ENCODE measurements around the gene CD93.

Gene CD93, protein sequence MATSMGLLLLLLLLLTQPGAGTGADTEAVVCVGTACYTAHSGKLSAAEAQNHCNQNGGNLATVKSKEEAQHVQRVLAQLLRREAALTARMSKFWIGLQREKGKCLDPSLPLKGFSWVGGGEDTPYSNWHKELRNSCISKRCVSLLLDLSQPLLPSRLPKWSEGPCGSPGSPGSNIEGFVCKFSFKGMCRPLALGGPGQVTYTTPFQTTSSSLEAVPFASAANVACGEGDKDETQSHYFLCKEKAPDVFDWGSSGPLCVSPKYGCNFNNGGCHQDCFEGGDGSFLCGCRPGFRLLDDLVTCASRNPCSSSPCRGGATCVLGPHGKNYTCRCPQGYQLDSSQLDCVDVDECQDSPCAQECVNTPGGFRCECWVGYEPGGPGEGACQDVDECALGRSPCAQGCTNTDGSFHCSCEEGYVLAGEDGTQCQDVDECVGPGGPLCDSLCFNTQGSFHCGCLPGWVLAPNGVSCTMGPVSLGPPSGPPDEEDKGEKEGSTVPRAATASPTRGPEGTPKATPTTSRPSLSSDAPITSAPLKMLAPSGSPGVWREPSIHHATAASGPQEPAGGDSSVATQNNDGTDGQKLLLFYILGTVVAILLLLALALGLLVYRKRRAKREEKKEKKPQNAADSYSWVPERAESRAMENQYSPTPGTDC

DNA sequence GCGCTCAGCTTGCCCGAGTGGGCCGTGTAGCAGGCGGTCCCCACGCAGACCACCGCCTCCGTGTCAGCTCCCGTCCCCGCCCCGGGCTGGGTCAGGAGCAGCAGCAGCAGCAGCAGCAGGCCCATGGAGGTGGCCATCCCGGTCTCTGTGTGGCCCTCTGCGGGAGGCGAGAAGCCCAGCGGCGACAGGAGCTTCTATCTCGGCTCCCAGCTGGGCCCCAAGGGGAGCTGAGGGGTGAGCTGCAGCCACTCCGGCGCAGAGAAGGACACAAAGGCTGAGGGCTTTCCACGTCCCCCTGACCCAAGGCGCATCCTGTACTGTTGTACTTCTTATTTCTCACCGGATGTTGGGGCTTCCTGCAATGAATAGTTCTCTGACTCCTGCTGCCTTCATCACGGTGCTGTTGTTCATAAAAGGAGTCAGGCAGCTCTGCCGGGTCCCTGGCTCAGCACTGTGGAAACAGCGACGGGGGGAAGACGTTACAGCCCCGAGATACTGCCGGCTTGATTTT is at the start of gene CD93:
Gene CD93, minus strand, starts transcription at position 269 of the 511 bp plus-strand sequence. Its CDS starts 132 bp downstream, at position 137.
- no peak for DNase-seq

DNA sequence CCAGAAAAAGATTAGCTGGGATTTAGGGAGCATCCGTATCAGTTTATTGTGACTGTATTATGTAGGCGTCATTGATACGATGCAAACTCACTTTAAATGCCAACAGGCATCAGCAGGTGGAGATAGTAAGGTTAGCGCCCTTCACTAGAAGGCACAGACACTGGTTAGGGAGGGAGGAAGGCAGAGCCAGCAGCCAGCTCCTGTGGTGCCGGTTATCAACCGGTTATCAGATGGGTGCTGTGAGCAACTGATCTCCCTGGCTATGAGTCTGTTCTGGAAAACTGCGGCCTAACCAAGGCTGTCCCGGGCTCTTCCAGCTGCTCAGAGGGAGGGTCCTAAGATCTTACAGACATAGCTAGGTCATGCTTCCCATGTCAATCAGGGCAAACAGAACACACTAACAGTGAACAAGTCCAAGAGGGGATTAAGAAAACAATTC is 47.5 kb upstream of the CD93 start:
- no peak for DNase-seq

DNA sequence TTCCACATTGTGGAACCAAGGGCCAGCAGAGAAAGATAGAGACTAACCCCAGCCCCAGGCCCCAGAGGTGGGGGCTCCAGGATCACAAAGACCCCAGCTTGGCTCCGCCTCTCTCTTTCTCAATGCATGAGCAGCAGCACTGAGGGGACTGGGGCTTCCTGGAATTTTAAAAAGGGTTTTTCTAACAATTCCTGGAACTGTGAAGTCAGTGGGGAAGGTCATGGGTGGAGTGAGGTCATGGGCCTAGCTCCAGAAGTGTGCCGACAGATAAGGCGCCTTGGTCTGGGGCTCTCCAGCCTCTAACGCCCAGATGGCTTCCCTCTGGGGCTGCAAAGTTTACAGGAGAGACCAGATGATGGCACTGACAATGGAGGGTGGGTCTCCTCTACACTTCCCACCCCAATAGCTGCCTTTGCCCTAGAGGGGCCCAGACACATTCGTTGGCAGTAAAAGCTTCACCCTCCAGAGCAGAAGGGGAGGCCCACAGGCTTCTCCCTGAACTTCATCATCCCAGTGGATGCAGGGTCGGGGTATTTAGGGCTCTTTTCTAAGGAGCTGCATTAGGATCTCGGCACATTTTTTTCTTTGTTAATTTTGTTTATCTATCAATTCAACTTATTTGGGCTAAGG is 46.9 kb upstream of the CD93 start:
- DNase-seq = peak; percentile 77

DNA sequence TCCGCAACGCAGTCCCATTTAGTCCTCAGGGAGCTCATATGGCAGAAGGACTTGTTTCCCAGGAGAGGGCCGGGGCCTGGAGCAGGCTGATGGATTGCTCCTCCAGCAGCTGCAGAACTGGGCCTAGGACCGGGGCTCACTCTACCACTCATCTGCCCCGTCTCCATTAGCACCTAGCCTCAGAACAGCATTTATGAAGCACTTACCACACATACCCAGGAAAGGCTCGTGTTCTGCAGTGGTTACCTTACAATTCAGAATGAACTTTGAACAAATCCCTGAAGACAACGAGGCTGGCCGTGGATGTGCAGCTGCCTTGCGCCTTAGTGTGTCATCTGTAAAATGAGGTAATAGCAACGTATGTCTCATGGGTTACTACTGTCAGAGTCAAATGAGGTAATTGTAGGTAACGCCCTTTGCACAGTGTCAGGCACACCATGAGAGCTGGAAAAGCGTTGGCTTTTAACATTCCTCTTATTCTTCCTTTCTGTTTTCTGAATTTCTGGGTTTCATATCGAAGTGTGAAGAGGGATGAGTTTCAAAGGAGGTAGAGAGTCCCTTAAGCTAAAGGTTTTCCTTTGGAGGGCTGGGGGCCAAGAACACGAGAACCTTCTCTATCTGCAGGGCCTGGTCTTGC is 46.3 kb upstream of the CD93 start:
- peak; percentile 64 for DNase-seq

DNA sequence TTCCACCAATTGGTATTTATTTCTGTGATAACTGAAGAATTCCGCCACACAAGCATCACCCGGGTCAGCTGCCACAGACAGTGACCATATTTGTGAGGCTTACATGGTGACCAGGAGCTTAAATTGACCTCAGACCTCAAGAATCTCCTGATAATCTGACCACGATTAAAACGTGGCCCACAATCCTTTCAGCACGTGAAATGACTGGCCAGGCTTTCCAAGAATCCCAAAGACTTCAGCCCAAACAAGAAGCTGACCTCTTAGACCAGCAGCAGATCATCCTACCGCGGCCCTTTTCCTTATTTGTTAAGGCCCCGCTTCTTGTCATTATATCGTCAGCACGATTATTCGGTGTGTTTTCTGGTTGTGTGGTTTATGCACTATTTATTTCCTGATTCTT is 45.6 kb upstream of the CD93 start:
- DNase-seq = no peak

DNA sequence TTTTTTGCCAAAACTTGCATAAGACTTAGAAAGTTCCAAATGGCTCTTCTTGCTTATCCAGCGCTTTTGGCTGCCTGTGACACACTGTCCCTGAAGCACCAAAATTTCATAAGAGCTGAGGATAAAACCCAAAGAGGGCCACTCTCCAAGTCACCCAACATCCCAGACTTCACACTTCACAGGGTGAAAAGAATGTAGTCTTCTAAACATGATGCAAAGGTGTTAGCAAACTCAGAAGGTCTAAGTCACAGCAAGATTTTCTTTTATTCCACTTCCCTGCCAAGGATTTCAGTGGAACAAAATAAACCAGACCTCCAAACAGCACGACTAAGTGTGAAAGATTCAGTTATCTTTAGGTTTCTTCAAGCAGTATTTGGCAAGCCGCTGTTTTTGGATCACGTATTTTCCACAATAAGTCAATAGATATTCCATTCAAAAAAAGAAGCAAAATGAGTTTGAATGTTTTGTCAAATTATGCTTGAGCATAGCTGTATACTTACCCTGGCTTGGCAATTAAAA is 44.6 kb upstream of the CD93 start:
- no peak for DNase-seq

DNA sequence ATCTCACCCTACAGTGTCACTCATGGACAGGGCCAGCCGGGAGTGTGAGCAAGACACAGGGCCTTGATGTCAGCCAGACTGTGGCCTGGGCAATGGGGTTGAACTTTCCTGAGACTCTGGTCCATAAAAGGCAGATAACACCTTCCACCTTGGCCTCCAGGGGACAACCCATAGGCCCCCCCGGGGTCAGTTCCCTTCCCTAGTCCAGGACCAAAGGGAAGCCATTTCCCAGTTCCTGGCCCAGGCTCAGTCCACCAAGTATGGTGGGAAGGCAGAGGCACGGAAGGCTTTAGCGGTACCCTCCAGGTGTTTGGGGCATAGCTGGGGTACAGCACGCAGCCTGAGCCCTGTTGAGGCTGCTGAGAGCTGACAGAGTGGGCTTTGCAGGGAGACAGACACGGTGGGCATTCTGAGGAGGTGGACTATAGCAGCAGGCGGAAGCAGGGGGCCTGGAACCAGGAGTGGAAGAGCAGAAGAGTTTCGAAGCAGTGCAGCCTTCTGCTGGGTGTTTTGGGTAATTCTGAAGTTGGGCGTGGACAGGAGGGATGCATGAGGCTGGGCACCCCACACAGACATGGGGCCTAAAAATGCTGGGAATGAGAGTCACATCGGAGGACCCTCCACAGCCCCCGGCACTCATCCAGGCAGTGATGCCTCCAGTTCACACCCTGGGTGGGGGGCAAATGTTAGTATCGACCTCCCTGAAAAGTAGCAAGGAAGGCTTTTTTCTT is 43.9 kb upstream of the CD93 start:
- no peak for DNase-seq

DNA sequence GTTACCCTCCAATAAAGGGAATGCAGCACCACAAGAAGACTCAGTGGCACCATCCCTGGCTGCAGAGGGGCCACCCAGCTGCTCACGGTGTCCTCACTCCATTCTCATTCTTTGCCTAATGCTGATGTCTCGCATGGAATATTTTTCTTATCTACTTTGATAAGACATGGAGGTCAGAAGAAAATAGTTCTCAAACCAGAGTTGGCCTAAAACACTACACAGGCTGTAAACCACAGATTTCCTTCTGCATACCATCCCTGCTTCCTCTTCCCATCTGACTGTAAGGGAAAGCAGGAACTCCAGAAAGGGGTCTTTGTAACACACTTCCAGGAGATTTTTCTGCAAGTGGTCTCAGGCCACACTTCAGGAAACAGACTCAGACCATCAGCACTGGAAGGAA is 43.1 kb upstream of the CD93 start:
- DNase-seq = peak; percentile 20

DNA sequence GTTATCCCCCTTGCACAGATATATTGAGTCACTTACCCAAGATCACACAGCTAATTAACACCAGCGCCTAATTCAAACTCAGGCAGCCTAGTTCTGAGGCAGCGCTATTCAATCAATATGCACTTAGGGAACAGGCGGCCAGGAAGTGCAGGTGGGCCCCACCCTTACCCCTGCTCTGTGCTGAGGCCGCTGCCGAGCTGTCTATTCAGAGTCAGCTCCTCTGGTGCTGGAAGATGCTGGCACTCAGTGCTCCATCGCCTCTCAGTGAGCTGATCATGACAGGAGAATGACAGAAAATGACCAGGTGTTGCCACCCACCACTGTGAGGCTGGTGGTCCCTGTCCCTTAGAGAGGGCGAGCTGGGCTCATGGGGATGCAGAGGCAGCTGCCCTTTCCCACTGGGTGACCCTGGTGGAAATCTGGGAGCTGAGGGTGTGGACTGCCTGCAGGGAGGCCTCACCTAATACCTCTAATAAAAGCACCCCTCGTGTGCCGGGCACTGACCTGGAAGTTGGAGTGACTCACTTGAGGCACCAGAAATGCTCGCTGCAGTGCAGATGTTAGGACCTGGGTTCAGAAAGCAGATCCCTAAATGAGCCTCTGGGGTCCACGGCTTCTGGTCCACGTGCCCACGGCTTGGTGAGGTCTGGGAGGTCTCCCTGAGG is 42.5 kb upstream of the CD93 start:
- no peak for DNase-seq

DNA sequence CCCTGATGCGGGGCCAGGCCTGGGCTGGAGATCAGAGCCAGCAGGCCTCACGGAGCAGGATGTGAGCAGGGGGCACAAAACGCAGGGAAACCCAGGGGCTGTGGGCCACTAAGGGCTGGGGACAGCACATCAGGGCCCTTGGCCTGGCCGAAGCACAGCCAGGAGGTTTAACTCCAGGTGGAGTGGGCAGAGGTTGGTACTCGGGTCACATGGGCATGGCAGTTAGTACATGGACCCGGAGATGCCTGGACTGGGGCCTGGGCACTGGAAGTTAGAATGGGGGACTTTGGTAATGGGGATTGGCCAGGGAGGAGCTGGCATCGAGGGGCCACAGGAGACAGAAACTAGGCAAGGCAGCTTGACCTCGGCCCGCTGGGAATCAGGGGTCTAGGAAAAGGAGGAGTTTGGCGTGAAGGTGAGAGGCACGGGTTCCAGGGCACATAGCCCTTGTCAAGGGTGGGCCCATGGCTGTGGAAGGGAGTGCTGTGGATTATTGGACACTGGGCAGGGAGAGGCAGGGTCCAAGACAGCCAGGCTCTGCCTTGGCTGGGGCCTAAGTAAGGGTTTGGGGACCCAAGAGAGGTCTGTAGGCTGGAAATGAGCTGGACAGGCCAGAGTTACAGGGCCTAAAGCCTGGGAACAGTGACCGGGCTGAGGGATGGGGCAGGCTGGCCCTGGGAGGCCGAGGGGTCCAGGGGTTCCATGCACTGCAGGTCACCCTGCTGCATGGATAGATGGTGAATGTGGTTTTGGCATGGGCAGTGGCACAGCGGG is 41.6 kb upstream of the CD93 start:
- no peak for DNase-seq

DNA sequence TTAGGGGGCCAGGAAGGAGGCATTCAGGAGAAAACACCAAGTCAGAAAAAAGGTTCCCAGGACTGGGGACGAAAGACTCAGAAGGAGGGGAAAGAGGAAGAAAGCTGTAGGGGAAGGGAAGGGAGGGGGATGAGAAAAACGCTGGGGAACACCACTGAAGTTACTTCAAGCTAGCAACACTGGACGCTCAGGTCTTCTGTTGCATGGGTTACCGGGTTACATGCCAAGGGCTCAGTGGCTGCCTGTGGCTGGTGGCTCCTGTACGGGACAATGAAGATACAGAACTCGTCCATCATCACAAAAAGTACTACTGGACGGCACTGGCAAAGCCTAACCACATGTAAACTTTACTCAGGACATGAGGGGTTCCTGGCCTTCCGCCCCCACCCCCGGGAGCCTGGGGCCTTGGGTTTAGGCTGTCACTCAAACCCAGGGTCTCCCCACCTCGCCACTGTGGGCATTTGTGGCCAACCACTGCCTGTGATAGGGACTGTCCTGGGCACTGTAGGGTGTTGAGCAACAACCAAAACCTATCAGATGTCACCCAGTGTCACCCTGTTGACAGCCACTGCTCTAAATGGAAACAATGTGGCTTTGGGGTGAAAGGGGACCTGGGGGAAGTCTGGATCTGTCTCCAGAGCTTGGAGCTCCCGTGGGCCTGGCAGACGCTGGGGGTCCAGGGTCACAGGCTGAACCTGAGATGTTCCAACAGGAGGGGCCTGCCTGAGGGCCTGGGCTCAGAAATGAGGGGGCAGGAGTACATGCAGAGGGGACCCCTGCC is 40.3 kb upstream of the CD93 start:
- peak; percentile 95 for DNase-seq

DNA sequence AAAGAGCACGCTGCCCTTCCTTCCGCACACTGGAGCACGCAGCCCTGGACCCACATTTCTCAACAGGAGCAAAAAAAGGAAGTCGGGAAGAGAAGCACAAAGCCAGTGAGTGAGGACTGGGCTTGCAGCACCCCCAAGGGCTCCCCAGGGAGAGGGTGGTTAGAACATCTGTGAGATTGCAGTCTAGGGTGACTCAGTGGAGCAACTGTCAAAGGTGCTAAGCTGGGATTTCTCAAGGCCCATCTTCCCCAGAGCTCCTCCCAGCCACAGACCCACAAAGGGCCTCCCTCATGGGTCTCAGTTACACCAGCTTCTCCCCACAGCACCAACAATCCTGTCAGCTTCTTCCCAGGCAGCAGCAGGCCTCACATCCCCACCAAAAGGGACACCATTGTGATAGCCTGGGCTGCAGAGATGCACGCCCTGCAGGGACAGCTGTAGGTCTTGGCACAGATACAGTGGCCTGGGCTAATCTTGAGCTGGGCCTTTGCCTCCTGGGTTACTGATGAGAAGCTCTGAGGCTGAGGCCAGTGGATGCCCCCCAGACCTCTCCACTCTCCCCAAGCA is 39.6 kb upstream of the CD93 start:
- peak; percentile 100 for DNase-seq

DNA sequence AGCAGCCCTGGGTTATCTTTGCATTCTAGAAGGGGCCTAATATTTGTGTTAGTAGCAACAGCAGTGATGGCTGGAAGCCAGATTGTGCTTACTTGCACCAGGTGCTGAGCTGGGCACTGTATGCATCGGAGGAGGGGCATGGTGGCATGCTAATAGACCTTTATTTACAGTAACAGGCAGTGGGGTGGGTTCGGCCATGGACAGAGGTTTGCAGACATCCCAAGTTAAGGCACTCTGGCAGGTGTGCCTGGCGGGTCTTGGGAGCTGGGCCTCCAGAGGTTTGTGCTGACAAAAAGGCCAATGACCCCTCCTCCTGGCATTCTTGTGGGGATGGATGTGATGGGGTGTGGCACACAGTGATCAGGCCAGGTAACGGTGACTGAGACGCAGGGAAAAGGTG is 39.0 kb upstream of the CD93 start:
- no peak for DNase-seq

DNA sequence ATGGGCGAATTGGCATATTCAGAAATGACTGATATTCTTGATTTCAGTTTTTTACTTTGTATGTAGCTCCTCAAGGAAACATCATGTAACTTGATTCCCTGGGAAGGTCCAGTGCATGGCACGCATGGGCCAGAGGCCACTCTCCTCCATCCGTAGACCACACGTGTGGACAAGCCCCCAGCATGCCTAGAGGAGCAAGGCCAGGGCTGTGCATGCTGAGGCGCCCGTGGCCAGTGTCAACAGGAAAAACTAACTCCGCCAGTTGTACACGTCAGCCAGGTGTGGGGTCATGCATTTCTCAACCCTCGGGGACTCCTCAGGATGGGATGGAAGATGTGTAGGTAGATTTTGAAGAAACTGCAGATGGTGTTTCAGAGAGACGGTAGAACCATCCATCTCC is 37.8 kb upstream of the CD93 start:
- DNase-seq = no peak

DNA sequence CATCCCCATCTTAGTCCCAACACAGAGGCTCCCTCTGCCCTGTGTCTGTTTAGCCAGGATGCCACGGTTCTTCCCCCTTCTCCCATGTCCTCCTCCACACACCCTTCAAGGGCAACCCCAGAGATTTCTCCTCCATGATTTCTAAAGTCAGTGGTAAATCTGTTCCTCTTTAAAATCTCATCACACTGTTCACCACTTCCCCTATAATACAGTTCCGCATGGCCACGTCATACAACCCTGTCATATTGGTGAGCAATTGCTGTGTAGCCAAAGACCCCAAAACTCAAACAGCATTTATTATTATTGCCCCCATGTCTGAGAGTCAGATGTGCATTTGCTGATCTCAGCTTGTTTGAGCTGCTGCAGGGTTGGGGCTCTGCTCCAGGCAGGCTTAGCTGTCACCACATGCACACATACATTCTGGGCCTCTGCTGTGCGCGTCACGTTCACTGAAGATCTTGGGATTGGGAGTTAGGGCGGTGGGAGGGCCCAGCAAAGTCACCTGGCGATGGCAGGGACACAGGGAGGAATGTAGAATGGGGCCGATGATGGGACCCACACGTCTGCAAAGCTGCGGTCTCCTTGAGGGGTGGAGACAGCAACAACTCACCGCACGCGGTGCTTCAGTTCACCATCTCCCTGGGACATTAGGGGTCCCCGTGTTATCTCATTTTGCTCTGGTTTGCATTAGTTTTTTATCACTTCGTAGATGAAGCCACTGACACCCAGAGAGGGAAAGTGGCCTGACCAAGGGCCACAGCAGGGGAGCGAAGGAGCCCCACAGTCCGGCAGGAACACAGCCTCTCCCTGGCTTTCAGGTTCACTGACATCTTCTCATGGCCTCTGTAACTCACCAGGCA is 36.9 kb upstream of the CD93 start:
- no peak for DNase-seq

DNA sequence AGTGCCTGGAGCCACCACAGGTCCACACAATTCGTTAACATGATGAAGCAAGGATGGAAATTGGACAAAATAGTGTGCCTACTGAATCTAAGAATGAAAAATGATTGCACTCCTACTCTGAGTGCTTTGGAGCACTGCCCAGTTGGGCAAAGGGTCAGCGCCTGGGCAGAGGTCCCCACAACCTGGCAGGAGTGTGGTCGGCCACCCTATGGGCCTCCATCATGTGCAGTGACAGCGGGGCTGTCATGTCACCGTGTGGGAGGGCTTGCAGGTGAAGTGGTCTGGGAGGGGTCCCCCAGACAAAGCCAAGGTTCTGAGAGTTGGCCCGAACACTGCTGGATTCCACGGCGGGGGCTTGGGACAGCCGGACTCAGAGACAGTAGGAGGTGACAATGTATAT is 36.2 kb upstream of the CD93 start:
- DNase-seq = no peak

DNA sequence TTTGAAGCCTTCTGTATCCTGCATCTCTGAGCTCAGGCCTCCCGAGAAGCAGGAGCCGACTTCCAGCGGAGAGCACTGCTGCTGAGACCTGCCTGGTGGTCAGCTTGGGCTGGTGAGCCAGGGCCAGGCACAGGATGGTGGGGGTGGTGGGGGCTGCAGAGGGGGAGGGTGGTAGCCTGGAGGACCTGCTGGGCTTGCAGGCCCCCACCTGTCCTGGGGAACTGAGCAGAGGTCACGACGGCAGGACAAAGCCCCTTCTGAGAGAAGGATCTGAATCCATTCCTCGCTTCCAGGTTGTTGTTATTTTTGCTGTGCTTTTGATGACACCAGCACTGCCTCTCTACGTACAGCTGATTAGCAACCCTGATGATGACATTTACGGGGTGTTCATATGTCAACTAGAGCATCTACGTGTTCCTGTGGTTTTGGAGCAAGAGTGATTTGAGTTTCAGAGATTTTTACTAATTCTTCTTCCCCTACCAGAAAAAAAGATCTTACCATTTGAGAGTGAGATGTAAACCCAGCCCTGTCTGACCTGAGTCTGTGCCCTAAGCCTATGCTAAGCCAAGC is 35.7 kb upstream of the CD93 start:
- DNase-seq = no peak
